ENCODE measurements around the gene UBE2F. TPM values are rescaled to one million over a fixed set of nuclear protein-coding genes. Genes with fewer than 3 reads are reported as not detected.

Gene UBE2F
- total and polyA plus RNA-seq, 3 donors from 2014 or later, result 68.3 to 77.8 (median 72.8) TPM

DNA sequence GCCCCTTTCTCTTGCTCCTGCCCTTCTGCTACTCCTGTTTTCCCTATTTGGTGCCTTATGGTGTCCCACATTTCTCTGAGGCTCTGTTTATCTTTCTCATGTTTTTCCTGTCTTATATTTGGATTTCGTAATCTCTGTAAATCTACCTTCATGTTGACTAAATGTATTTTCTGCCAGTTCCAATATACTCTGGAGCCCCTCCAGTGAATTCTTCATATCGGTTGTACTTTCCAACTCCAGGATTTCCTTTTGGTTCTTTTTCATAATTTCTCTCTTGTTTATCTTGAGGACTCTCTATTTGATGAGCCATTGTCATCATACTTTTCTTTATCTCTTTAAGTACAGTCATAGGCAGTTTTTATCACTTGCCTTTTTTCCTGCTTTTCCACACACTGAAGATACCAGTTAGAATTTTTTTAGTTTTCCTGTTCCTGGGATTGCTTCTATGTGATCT is 113.1 kb downstream of the UBE2F start:
- no peak for TF ChIP-seq POLR2A (IDR thresholded peaks at IDR 0.05)
- TF ChIP-seq, protein P1, sequence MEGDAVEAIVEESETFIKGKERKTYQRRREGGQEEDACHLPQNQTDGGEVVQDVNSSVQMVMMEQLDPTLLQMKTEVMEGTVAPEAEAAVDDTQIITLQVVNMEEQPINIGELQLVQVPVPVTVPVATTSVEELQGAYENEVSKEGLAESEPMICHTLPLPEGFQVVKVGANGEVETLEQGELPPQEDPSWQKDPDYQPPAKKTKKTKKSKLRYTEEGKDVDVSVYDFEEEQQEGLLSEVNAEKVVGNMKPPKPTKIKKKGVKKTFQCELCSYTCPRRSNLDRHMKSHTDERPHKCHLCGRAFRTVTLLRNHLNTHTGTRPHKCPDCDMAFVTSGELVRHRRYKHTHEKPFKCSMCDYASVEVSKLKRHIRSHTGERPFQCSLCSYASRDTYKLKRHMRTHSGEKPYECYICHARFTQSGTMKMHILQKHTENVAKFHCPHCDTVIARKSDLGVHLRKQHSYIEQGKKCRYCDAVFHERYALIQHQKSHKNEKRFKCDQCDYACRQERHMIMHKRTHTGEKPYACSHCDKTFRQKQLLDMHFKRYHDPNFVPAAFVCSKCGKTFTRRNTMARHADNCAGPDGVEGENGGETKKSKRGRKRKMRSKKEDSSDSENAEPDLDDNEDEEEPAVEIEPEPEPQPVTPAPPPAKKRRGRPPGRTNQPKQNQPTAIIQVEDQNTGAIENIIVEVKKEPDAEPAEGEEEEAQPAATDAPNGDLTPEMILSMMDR (IDR thresholded peaks at IDR 0.05), result no peak
- Histone ChIP-seq H3K27me3 (no peaks in the 10 kb centered on the region), H3K4me3 (no peak overlapping the region), H3K36me3 (ENCODE audit: low read depth, missing control alignments) (no peaks in the 10 kb centered on the region), H3K9me3 (no peaks in the 10 kb centered on the region), H3K27ac (no peak overlapping the region), H3K4me1 (no peaks in the 10 kb centered on the region)
- WGBS, 2 donors, result 91 to 96% methylated on average over 2 of the region's 2 CpGs
- intact Hi-C loops (cut with DNase I; ENCODE audit: low total_unique reads), result no loop called here
- no peak for DNase-seq

DNA sequence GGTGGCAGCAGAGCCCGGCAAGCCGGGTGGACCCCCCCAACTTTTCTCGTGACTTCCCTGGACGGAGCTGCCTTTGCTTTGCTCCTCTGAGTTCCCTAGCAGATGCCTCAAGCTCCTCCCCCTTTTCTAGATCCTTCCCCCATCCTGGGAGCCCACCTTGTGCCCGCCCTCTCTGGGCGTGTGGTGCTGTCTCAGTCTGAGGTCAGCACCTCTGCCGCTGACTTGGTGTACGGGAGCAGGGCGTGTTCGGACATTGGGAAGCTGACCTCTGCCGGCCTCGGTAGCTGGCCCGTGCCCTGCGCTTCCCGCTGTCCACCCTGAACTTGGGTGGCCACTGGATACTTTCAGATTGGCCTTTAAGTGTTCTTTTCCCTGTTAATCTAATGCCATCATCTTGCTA is 113.7 kb downstream of the UBE2F start:
- H3K27me3 ChIP-seq, result no peaks in the 10 kb centered on the region
- WGBS, 2 donors, result 92 to 96% methylated on average over 15 of the region's 15 CpGs
- H3K27ac ChIP-seq, result no peak overlapping the region
- no peaks in the 10 kb centered on the region for H3K4me1 ChIP-seq
- H3K4me3 ChIP-seq, result no peak overlapping the region
- no peak for DNase-seq
- intact Hi-C loops (cut with DNase I; ENCODE audit: low total_unique reads), result no loop called here
- H3K36me3 ChIP-seq (ENCODE audit: low read depth, missing control alignments), result no peaks in the 10 kb centered on the region
- H3K9me3 ChIP-seq, result no peaks in the 10 kb centered on the region
- TF ChIP-seq, protein P1 (IDR thresholded peaks at IDR 0.05), result no peak
- TF ChIP-seq POLR2A (IDR thresholded peaks at IDR 0.05), result no peak

DNA sequence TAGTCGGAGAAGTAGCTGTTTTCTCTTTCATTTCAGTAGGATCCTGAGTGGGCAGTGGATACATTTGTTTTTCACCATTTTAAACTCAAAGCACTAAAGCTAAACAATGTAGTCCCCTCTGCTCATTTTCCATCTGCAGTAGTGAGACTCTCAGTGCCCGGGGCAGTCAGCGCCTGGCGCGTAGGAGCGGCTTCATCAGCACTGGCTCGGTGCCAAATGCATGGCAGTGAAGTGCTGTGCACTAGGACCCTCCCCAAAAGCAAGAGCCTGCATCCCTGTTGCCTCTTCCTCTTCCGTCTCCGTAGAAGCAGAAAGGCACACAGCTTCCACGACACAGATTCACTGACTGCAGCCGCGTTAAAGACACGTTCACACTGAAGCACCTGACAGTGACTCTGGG is 114.3 kb downstream of the UBE2F start:
- Histone ChIP-seq H3K4me1 (no peaks in the 10 kb centered on the region), H3K4me3 (no peak overlapping the region), H3K27me3 (no peaks in the 10 kb centered on the region), H3K36me3 (ENCODE audit: low read depth, missing control alignments) (no peaks in the 10 kb centered on the region), H3K9me3 (no peaks in the 10 kb centered on the region), H3K27ac (no peak overlapping the region)
- intact Hi-C loops (cut with DNase I; ENCODE audit: low total_unique reads), result no loop called here
- TF ChIP-seq, protein P1 (IDR thresholded peaks at IDR 0.05), result no peak
- no peak for TF ChIP-seq POLR2A (IDR thresholded peaks at IDR 0.05)
- DNase-seq, result no peak
- 81 to 88% methylated on average over 13 of the region's 13 CpGs for WGBS, 2 donors

DNA sequence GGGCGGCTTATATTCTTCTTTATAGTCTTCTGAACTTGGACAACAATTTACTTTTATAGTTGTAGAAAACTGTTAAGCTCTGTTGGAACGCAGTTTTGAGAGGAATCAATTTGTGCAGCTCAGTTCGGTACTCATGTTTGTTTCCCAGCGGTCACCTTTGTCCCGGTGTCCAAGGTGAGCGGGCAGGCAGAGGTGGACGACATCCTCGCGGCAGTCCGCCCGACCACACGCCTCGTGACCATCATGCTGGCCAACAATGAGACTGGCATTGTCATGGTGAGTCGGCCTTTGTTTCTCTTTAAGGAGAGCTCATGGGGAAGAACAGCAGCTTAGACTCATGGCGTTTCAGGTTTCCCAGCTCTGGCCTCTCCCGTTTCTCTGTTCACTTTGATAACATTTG is 114.7 kb downstream of the UBE2F start:
- 95 to 96% methylated on average over 16 of the region's 16 CpGs for WGBS, 2 donors
- TF ChIP-seq, protein P1 (IDR thresholded peaks at IDR 0.05), result no peak
- no peak for TF ChIP-seq POLR2A (IDR thresholded peaks at IDR 0.05)
- no peak for DNase-seq

DNA sequence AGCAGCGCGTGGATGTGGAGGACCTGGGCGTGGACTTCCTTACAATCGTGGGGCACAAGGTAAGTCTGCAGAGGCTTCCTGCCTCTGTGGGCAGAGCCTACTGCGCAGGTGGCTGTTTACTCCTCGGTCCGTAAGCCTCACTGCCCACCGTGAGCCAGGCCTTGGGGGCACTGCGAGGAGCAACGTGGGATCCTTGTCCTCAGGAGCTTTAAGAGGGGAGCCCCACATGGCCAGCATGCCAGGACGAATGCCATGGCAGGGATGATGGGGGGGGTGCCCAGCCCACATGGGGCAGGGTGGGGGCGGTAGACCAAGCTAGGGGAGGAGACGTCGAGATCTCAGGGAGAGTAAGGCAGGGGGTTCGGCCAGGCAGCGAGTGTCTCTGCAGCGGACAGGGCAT is 115.3 kb downstream of the UBE2F start:
- WGBS, 2 donors, result 95 to 96% methylated on average over 16 to 17 of the region's 17 CpGs
- no peaks in the 10 kb centered on the region for H3K27me3 ChIP-seq
- no peaks in the 10 kb centered on the region for H3K36me3 ChIP-seq (ENCODE audit: low read depth, missing control alignments)
- no peak overlapping the region for H3K27ac ChIP-seq
- H3K4me1 ChIP-seq, result no peaks in the 10 kb centered on the region
- H3K4me3 ChIP-seq, result no peak overlapping the region
- intact Hi-C loops (cut with DNase I; ENCODE audit: low total_unique reads), result no loop called here
- H3K9me3 ChIP-seq, result no peaks in the 10 kb centered on the region
- TF ChIP-seq, protein P1 (IDR thresholded peaks at IDR 0.05), result no peak
- TF ChIP-seq POLR2A (IDR thresholded peaks at IDR 0.05), result no peak
- no peak for DNase-seq

More for the DNA sequence above, 114.7 kb downstream of the UBE2F start:
- no peaks in the 10 kb centered on the region for H3K4me1 ChIP-seq
- no peak overlapping the region for H3K27ac ChIP-seq
- no peaks in the 10 kb centered on the region for H3K27me3 ChIP-seq
- H3K36me3 ChIP-seq (ENCODE audit: low read depth, missing control alignments), result no peaks in the 10 kb centered on the region
- H3K4me3 ChIP-seq, result no peak overlapping the region
- intact Hi-C loops (cut with DNase I; ENCODE audit: low total_unique reads), result no loop called here
- H3K9me3 ChIP-seq, result no peaks in the 10 kb centered on the region

All from testis (tissue), 3 donors.